Measurements from ENCODE around the gene CSTF2T.

GRCh38 chr10:51696251-51696650, 3.1 kb downstream of the CSTF2T start:
- TF ChIP-seq CTCF (IDR thresholded peaks at IDR 0.05) (no peak), EP300 (IDR thresholded peaks at IDR 0.05) (no peak)

Data from tibial nerve (tissue), 4 donors.